ENCODE measurements around the gene ADA. TPM values are rescaled to one million over a fixed set of nuclear protein-coding genes. Genes with fewer than 3 reads are reported as not detected.

Gene ADA
- total RNA-seq, 1 donor from 2014 or later: 14.5 TPM

GRCh38 chr20:44624152-44624551 lies 27.3 kb downstream of the ADA start:
- TF ChIP-seq CTCF (conservative IDR thresholded peaks at IDR 0.05; ENCODE audit: low read depth, low read length): no peak
- H3K4me3 ChIP-seq (ENCODE audit: low read depth, low read length): no peak overlapping the region
- no peak for DNase-seq (ENCODE audit: low read depth)

GRCh38 chr20:44622501-44623270 lies 28.8 kb downstream of the ADA start:
- no peak for TF ChIP-seq CTCF (conservative IDR thresholded peaks at IDR 0.05; ENCODE audit: low read depth, low read length)
- H3K4me3 ChIP-seq (ENCODE audit: low read depth, low read length): no peak overlapping the region

GRCh38 chr20:44621939-44622338 lies 29.6 kb downstream of the ADA start:
- no peak for DNase-seq (ENCODE audit: low read depth)
- TF ChIP-seq CTCF (conservative IDR thresholded peaks at IDR 0.05; ENCODE audit: low read depth, low read length): no peak
- no peak overlapping the region for H3K4me3 ChIP-seq (ENCODE audit: low read depth, low read length)

More at GRCh38 chr20:44622501-44623270, 28.8 kb downstream of the ADA start:
- no peak for DNase-seq (ENCODE audit: low read depth)

- TF ChIP-seq CTCF (conservative IDR thresholded peaks at IDR 0.05; ENCODE audit: low read depth, low read length): no peak
- no peak for DNase-seq (ENCODE audit: low read depth)
Measured at GRCh38 chr20:44621325-44621724, 30.2 kb downstream of the ADA start.

GRCh38 chr20:44620030-44620429 lies 31.5 kb downstream of the ADA start:
- TF ChIP-seq CTCF (conservative IDR thresholded peaks at IDR 0.05; ENCODE audit: low read depth, low read length): no peak
- DNase-seq (ENCODE audit: low read depth): no peak
- no peak overlapping the region for H3K4me3 ChIP-seq (ENCODE audit: low read depth, low read length)

More at GRCh38 chr20:44621325-44621724, 30.2 kb downstream of the ADA start:
- no peak overlapping the region for H3K4me3 ChIP-seq (ENCODE audit: low read depth, low read length)

GRCh38 chr20:44619294-44619693 lies 32.2 kb downstream of the ADA start:
- no peak for DNase-seq (ENCODE audit: low read depth)
- no peak overlapping the region for H3K4me3 ChIP-seq (ENCODE audit: low read depth, low read length)
- no peak for TF ChIP-seq CTCF (conservative IDR thresholded peaks at IDR 0.05; ENCODE audit: low read depth, low read length)

- no peak for DNase-seq (ENCODE audit: low read depth)
- H3K4me3 ChIP-seq (ENCODE audit: low read depth, low read length): no peak overlapping the region
- no peak for TF ChIP-seq CTCF (conservative IDR thresholded peaks at IDR 0.05; ENCODE audit: low read depth, low read length)
Measured at GRCh38 chr20:44618318-44618731, 33.2 kb downstream of the ADA start.
